Measurements from ENCODE around the gene TLCD5.
A peak's percentile ranks its signal among the peaks of the same experiment; 100 is the strongest.

TLCD5 gene

GRCh38 chr11:120308081-120308480 lies 17.0 kb upstream of the TLCD5 start:
- no peak for DNase-seq (ENCODE audit: low read depth in 2 of 2)

- DNase-seq (ENCODE audit: low read depth in 2 of 2): no peak
Measured at GRCh38 chr11:120310870-120311269, 14.2 kb upstream of the TLCD5 start.

GRCh38 chr11:120314861-120315260 lies 10.2 kb upstream of the TLCD5 start:
- DNase-seq (ENCODE audit: low read depth in 2 of 2): no peak

- DNase-seq (ENCODE audit: low read depth in 2 of 2): no peak
Measured at GRCh38 chr11:120316880-120317688, 8.0 kb upstream of the TLCD5 start.

GRCh38 chr11:120317689-120318480 lies 7.2 kb upstream of the TLCD5 start:
- no peak for DNase-seq (ENCODE audit: low read depth in 2 of 2)

GRCh38 chr11:120318906-120319305 lies 6.2 kb upstream of the TLCD5 start:
- DNase-seq (ENCODE audit: low read depth in 2 of 2): no peak

- DNase-seq (ENCODE audit: low read depth in 2 of 2): no peak
Measured at GRCh38 chr11:120326228-120326627, 1.1 kb downstream of the TLCD5 start.

- no peak for DNase-seq (ENCODE audit: low read depth in 2 of 2)
Measured at GRCh38 chr11:120326845-120327281, 1.8 kb downstream of the TLCD5 start.

- no peak for DNase-seq (ENCODE audit: low read depth in 2 of 2)
Measured at GRCh38 chr11:120327311-120327710, 2.2 kb downstream of the TLCD5 start.

- DNase-seq (ENCODE audit: low read depth in 2 of 2): no peak
Measured at GRCh38 chr11:120329556-120329955, 4.5 kb downstream of the TLCD5 start.

GRCh38 chr11:120330045-120330444 lies 4.9 kb downstream of the TLCD5 start:
- DNase-seq (ENCODE audit: low read depth in 2 of 2): no peak

GRCh38 chr11:120331301-120331996 lies 6.3 kb downstream of the TLCD5 start:
- DNase-seq (ENCODE audit: low read depth in 2 of 2): no peak

- no peak for DNase-seq (ENCODE audit: low read depth in 2 of 2)
Measured at GRCh38 chr11:120332822-120333716, 8.0 kb downstream of the TLCD5 start.

- DNase-seq (ENCODE audit: low read depth in 2 of 2): no peak
Measured at GRCh38 chr11:120333801-120334200, 8.7 kb downstream of the TLCD5 start.

- DNase-seq (ENCODE audit: low read depth in 2 of 2): no peak
Measured at GRCh38 chr11:120334332-120334731, 9.2 kb downstream of the TLCD5 start.

- no peak for DNase-seq (ENCODE audit: low read depth in 2 of 2)
Measured at GRCh38 chr11:120334894-120335462, 9.9 kb downstream of the TLCD5 start.

GRCh38 chr11:120335556-120335907 lies 10.4 kb downstream of the TLCD5 start:
- DNase-seq (ENCODE audit: low read depth in 2 of 2): no peak

GRCh38 chr11:120335908-120336640 lies 11.0 kb downstream of the TLCD5 start, which contains the start of gene ARHGEF12:
Gene ARHGEF12, plus strand, starts transcription at chr11:120336413. Its CDS starts 831 bp downstream, at chr11:120337244.
- peak; percentile 74 to 81 for DNase-seq (ENCODE audit: low read depth in 2 of 2)

GRCh38 chr11:120336641-120337354 lies 11.7 kb downstream of the TLCD5 start:
- DNase-seq (ENCODE audit: low read depth in 2 of 2): peak in 1 of 2 donors; percentile 19

Measured in stimulated activated CD8-positive, alpha-beta memory T cell treated with anti-CD3 and anti-CD28 coated beads, Interleukin-2, amount 100 ng/mL, for 48 hours (primary cell).